ENCODE results near the gene BTBD1. TPM values are rescaled to one million over a fixed set of nuclear protein-coding genes. Genes with fewer than 3 reads are reported as not detected.
"Not testable (repeated sequence)": the region's sequence is repeated elsewhere in the genome, so short reads cannot be mapped to it uniquely, and the experiment has no call there.

BTBD1 gene
- polyA plus RNA-seq, 6 donors from 2014 or later, result 37.3 to 64.0 (median 46.6) TPM

DNA sequence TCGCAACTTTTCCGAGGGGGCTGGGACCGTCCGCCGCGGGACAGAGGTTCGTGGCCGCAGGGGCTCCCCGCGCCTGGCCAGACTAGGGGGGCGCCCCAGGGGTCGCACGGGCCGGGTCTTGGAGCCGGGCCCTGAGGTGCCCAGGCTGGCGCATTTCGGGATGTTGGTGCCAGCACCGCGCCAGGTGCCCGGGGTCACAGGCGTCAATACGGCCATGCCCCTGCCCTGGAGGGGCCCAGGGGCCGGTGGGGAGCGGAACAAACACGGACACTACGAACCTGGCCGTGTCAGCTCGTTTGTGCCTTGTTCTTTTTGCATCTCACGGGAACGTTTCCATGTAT is 40.8 kb upstream of the BTBD1 start:
- Mint-ChIP-seq H3K36me3 (peaks cover 6 to 7% of the 10 kb centered on the region in 2 donors), H3K9me3 (peaks cover 0 to 5% (median 0%) of the 10 kb centered on the region in 7 donors), H3K4me3 (peak overlapping the region; percentile 82 to 95 (median 90)), H3K27ac (peak overlapping the region in 2 of 6 donors; percentile 48 to 89), H3K27me3 (peaks cover 9 to 48% (median 23%) of the 10 kb centered on the region in 3 donors), H3K4me1 (peaks cover 14 to 33% (median 22%) of the 10 kb centered on the region in 3 donors)
- DNase-seq (no peak), ATAC-seq (ENCODE audit: low read depth in 2 of 2) (no peak)

GRCh38 chr15:83106994-83107840 is 40.2 kb upstream of the BTBD1 start, which contains the start of gene TM6SF1:
Gene TM6SF1 (plus strand): TSS chr15:83107645. CDS start chr15:83107681, 36 bp downstream.
- peak; percentile 19 for DNase-seq
- peak; percentile 47 to 48 for ATAC-seq (ENCODE audit: low read depth in 2 of 2)
- Mint-ChIP-seq H3K9me3 (peaks cover 0 to 5% (median 0%) of the 10 kb centered on the region in 7 donors), H3K36me3 (peaks cover 6 to 7% of the 10 kb centered on the region in 2 donors), H3K27ac (peak within 1 kb of the TSS in 5 of 6 donors; percentile 48 to 89 (median 85)), H3K4me1 (peaks cover 14 to 32% (median 22%) of the 10 kb centered on the region in 3 donors), H3K27me3 (peaks cover 12 to 53% (median 26%) of the 10 kb centered on the region in 3 donors), H3K4me3 (peak within 1 kb of the TSS; percentile 83 to 95 (median 90))

- Mint-ChIP-seq H3K9me3 (no peaks in the 10 kb centered on the region), H3K27ac (no peak overlapping the region), H3K4me1 (peaks cover 14 to 29% (median 21%) of the 10 kb centered on the region in 3 donors), H3K4me3 (peak overlapping the region; percentile 21 to 91 (median 74)), H3K36me3 (peaks cover 0 to 6% of the 10 kb centered on the region in 2 donors), H3K27me3 (peaks cover 19 to 56% (median 30%) of the 10 kb centered on the region in 3 donors)
- ATAC-seq (ENCODE audit: low read depth in 2 of 2) (no peak), DNase-seq (no peak)
These were observed 38.4 kb upstream of the BTBD1 start for GRCh38 chr15:83105440-83105839.

DNA sequence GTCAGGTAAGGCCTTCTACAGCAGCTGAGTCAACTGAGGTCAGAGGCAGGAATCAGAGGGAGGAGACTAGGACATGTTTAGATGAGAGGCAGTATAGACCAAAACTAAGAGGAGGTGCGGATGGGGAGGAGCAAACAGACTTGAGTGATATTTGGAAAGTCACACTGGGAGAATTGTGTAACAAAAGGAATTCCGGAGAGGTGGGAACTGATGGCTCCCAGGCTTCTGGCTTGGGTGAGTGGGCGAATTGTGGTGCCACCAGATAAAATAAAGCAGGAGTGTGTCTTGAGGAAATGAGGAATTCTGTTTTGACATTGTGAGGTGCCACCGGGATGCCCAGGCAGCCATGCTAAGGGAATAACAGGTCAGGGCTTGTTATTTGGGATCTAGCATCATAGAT is 37.1 kb upstream of the BTBD1 start:
- DNase-seq (no peak), ATAC-seq (ENCODE audit: low read depth in 2 of 2) (no peak)
- Mint-ChIP-seq H3K27ac (peak overlapping the region in 1 of 6 donors; percentile 86), H3K9me3 (peaks cover 0 to 4% (median 0%) of the 10 kb centered on the region in 7 donors), H3K4me3 (peak overlapping the region in 3 of 8 donors; percentile 25 to 54 (median 30)), H3K4me1 (peaks cover 12 to 22% (median 17%) of the 10 kb centered on the region in 3 donors), H3K27me3 (peaks cover 19 to 45% (median 34%) of the 10 kb centered on the region in 3 donors), H3K36me3 (peaks cover 0 to 6% of the 10 kb centered on the region in 2 donors)

- DNase-seq, result no peak
- H3K4me3 Mint-ChIP-seq, result no peak overlapping the region
- H3K9me3 Mint-ChIP-seq, result peaks cover 0 to 16% (median 4%) of the 10 kb centered on the region in 7 donors
- no peak for ATAC-seq (ENCODE audit: low read depth in 2 of 2)
- H3K36me3 Mint-ChIP-seq, result peaks cover 6 to 7% of the 10 kb centered on the region in 2 donors
- peaks cover 19 to 43% (median 37%) of the 10 kb centered on the region in 3 donors for H3K27me3 Mint-ChIP-seq
- H3K4me1 Mint-ChIP-seq, result peaks cover 0 to 13% (median 5%) of the 10 kb centered on the region in 3 donors
- H3K27ac Mint-ChIP-seq, result no peak overlapping the region
These were observed 35.3 kb upstream of the BTBD1 start for GRCh38 chr15:83102346-83102745.

GRCh38 chr15:83100097-83100646 is 33.1 kb upstream of the BTBD1 start:
- peaks cover 0 to 5% (median 0%) of the 10 kb centered on the region in 3 donors for H3K4me1 Mint-ChIP-seq
- H3K27ac Mint-ChIP-seq, result peak overlapping the region in 1 of 6 donors; percentile 19
- H3K27me3 Mint-ChIP-seq, result peaks cover 16 to 45% (median 30%) of the 10 kb centered on the region in 3 donors
- peaks cover 6 to 7% of the 10 kb centered on the region in 2 donors for H3K36me3 Mint-ChIP-seq
- peaks cover 0 to 24% (median 5%) of the 10 kb centered on the region in 7 donors for H3K9me3 Mint-ChIP-seq
- no peak for ATAC-seq (ENCODE audit: low read depth in 2 of 2)
- no peak overlapping the region for H3K4me3 Mint-ChIP-seq
- DNase-seq, result no peak

- Mint-ChIP-seq H3K4me1 (peaks cover 0 to 5% (median 0%) of the 10 kb centered on the region in 3 donors), H3K27ac (no peak overlapping the region), H3K36me3 (peaks cover 5 to 7% of the 10 kb centered on the region in 2 donors), H3K4me3 (no peak overlapping the region), H3K27me3 (peaks cover 14 to 42% (median 24%) of the 10 kb centered on the region in 3 donors), H3K9me3 (peaks cover 0 to 24% (median 5%) of the 10 kb centered on the region in 7 donors)
- ATAC-seq (ENCODE audit: low read depth in 2 of 2), result no peak
- DNase-seq, result no peak
These were observed 32.2 kb upstream of the BTBD1 start for GRCh38 chr15:83099290-83099689.

GRCh38 chr15:83098079-83098478 is 31.0 kb upstream of the BTBD1 start:
- peaks cover 0 to 5% (median 3%) of the 10 kb centered on the region in 3 donors for H3K4me1 Mint-ChIP-seq
- no peak overlapping the region for H3K27ac Mint-ChIP-seq
- H3K9me3 Mint-ChIP-seq, result peaks cover 0 to 24% (median 5%) of the 10 kb centered on the region in 7 donors
- no peak for ATAC-seq (ENCODE audit: low read depth in 2 of 2)
- no peak overlapping the region for H3K4me3 Mint-ChIP-seq
- DNase-seq, result no peak
- H3K27me3 Mint-ChIP-seq, result peaks cover 10 to 35% (median 16%) of the 10 kb centered on the region in 3 donors
- H3K36me3 Mint-ChIP-seq, result peaks cover 0 to 7% of the 10 kb centered on the region in 2 donors

DNA sequence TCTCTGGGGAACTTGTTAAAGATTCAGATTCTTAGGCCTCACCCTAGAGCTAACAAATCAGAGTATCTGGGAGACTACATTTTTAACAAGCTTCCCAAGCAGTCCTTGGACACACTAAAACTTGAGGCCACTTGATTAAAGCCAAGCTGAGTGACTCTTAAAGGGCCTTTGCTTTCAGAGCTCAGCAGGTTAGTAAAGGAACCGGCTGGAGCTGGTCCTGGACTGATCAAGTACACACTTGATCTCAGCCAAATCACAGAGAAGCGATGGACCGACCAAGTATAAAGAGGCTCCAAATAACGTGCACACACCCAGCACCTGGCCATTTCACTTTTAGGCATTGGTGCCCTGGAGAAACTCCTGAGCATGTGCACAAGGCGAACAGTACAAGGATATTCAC is 27.5 kb upstream of the BTBD1 start:
- DNase-seq (no peak), ATAC-seq (ENCODE audit: low read depth in 2 of 2) (no peak)
- H3K27me3 Mint-ChIP-seq, result peaks cover 0 to 18% (median 0%) of the 10 kb centered on the region in 3 donors
- H3K36me3 Mint-ChIP-seq, result peaks cover 6 to 7% of the 10 kb centered on the region in 2 donors
- H3K9me3 Mint-ChIP-seq, result peaks cover 0 to 24% (median 9%) of the 10 kb centered on the region in 7 donors
- peaks cover 8 to 18% (median 9%) of the 10 kb centered on the region in 3 donors for H3K4me1 Mint-ChIP-seq
- no peak overlapping the region for H3K27ac Mint-ChIP-seq
- H3K4me3 Mint-ChIP-seq, result no peak overlapping the region

GRCh38 chr15:83092309-83092976 is 25.4 kb upstream of the BTBD1 start:
- DNase-seq, result peak; percentile 42
- H3K4me1 Mint-ChIP-seq, result peaks cover 8 to 18% (median 9%) of the 10 kb centered on the region in 3 donors
- peaks cover 0 to 6% of the 10 kb centered on the region in 2 donors for H3K36me3 Mint-ChIP-seq
- H3K27me3 Mint-ChIP-seq, result peaks cover 0 to 16% (median 11%) of the 10 kb centered on the region in 3 donors
- H3K9me3 Mint-ChIP-seq, result peaks cover 0 to 10% (median 4%) of the 10 kb centered on the region in 7 donors
- H3K27ac Mint-ChIP-seq, result peak overlapping the region; percentile 47 to 95 (median 74)
- peak overlapping the region in 6 of 8 donors; percentile 2 to 87 (median 54) for H3K4me3 Mint-ChIP-seq
- ATAC-seq (ENCODE audit: low read depth in 2 of 2), result peak; percentile 95 to 97

- peak in 1 of 2 donors; percentile 31 for ATAC-seq (ENCODE audit: low read depth in 2 of 2)
- H3K27me3 Mint-ChIP-seq, result peaks cover 0 to 12% (median 11%) of the 10 kb centered on the region in 3 donors
- H3K36me3 Mint-ChIP-seq, DNase-seq, H3K9me3 Mint-ChIP-seq: not testable (repeated sequence)
- H3K4me1 Mint-ChIP-seq, result peaks cover 8 to 18% (median 9%) of the 10 kb centered on the region in 3 donors
- peak overlapping the region; percentile 47 to 95 (median 74) for H3K27ac Mint-ChIP-seq
- H3K4me3 Mint-ChIP-seq, result peak overlapping the region in 7 of 8 donors; percentile 2 to 87 (median 48)
These were observed 24.9 kb upstream of the BTBD1 start for GRCh38 chr15:83091965-83092308.

- Mint-ChIP-seq H3K4me3 (no peak overlapping the region), H3K9me3 (peaks cover 0 to 5% (median 0%) of the 10 kb centered on the region in 7 donors), H3K36me3 (peaks cover 0 to 6% of the 10 kb centered on the region in 2 donors), H3K4me1 (peaks cover 8 to 18% (median 9%) of the 10 kb centered on the region in 3 donors), H3K27me3 (peaks cover 0 to 11% (median 7%) of the 10 kb centered on the region in 3 donors), H3K27ac (peak overlapping the region in 2 of 6 donors; percentile 29 to 60)
- DNase-seq (no peak), ATAC-seq (ENCODE audit: low read depth in 2 of 2) (no peak)
These were observed 23.4 kb upstream of the BTBD1 start for GRCh38 chr15:83090465-83090864.

DNA sequence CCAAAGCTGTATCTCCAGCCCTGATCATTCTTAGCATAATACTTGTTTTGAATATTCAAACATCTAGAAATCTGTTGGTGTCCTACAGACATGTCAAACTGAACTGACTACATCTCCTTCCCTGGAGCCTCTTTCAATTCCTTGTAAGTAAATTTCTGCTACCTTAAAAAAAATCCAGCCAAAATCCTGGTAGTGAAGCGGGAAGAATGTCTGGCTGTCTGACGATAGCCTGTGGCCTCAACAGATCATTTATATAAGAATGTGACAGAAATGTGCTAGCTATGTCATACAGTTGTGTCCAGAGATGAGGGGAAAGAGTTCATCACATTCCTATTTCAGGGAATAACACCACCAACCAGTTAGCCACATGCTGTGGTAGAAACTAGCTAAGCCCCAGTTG is 21.8 kb upstream of the BTBD1 start:
- DNase-seq (no peak), ATAC-seq (ENCODE audit: low read depth in 2 of 2) (no peak)
- H3K9me3 Mint-ChIP-seq, result peaks cover 0 to 5% (median 0%) of the 10 kb centered on the region in 7 donors
- peaks cover 8 to 18% (median 9%) of the 10 kb centered on the region in 3 donors for H3K4me1 Mint-ChIP-seq
- H3K27ac Mint-ChIP-seq, result no peak overlapping the region
- peaks cover 0 to 13% (median 11%) of the 10 kb centered on the region in 3 donors for H3K27me3 Mint-ChIP-seq
- H3K4me3 Mint-ChIP-seq, result no peak overlapping the region
- H3K36me3 Mint-ChIP-seq, result peaks cover 0 to 6% of the 10 kb centered on the region in 2 donors
